Measurements from ENCODE around the gene NCF4. TPM values are rescaled to one million over a fixed set of nuclear protein-coding genes. Genes with fewer than 3 reads are reported as not detected.

Gene NCF4
- total RNA-seq, 1 donor from 2014 or later = not detected

DNA sequence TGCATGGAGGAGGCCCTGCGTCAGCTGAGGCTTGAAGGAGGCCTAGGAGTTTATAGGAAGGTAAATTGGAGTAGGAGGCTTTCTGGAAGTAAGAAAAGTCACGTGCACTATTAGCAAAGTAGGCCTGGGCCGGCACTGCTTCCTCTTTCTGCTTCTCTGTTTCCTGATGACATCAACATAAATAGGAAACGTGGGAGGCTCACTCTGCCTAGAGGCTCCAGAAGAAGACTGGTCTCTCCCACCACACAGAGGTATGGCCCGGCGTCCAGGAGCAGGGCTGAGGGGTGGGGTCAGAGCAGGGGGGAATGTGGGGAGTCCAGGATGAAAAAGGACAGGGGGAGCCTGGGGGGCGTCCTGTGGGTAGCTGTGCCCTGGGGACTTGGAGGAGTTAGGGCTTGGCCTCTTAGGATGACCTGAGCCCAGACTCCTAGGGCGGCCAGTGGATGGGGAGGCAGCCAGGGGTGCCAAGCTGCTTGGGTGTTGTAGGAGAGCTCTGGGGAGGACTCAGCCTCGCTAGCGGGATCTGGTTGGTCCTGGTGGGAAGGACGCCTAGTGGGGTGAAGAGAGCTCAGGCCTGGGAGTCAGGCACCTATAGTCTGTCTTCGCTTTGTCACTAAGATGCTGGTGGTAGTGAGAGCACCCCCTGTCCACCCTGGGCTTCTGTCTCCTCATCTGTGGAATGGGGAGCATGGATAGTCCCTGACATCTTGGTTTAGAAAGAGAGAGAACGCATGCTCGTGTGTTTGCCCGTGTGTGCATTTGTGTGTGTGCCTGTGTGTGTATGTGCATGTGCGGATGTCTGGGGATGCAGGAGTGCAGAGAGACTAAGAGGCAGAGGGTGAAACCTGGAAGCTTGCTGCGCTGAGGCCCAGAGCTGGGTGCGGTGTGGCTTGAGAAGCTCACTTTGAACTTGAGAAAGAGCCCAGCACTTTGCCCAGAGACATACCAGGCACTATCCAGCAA is 52.9 kb downstream of the NCF4 start, which contains the start of gene CSF2RB:
CSF2RB (plus strand) TSS at position 202 of the 963 bp plus-strand sequence. CDS start 8,580 bp downstream, outside the sequence.
- TF ChIP-seq CTCF (IDR thresholded peaks at IDR 0.05; ENCODE audit: insufficient read depth, low read length, poor library complexity, severe bottlenecking) = no peak
- H3K36me3 ChIP-seq (ENCODE audit: control insufficient read depth, insufficient read depth, low read length) = no peaks in the 10 kb centered on the region
- DNase-seq (ENCODE audit: low read depth) = no peak

DNA sequence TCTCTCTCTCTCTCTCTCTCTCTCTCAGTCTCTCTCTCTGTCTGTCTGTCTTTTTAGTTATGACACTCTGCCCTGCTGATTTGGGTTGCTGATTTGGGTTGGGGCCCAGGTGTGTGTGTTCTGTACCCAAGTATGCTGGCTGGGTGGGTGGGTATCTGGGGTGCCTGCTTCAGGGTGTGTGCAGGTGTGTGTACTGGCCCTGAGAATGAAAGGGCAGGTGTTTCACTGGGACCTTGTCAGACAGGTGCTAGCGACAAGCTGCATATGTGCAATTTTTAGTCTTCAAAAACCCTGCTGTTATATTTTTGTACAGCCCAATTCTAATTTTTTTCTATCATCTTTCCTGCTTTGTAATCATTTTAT is 53.6 kb downstream of the NCF4 start:
- no peak for TF ChIP-seq CTCF (IDR thresholded peaks at IDR 0.05; ENCODE audit: insufficient read depth, low read length, poor library complexity, severe bottlenecking)
- Histone ChIP-seq H3K36me3 (ENCODE audit: control insufficient read depth, insufficient read depth, low read length) (no peaks in the 10 kb centered on the region), H3K4me3 (ENCODE audit: low read depth, low read length) (no peak overlapping the region), H3K27me3 (ENCODE audit: control insufficient read depth, insufficient read depth, low read length) (peaks cover 7% of the 10 kb centered on the region)
- DNase-seq (ENCODE audit: low read depth) = no peak

More for the DNA sequence above, 52.9 kb downstream of the NCF4 start, which contains the start of gene CSF2RB:
- Histone ChIP-seq H3K27me3 (ENCODE audit: control insufficient read depth, insufficient read depth, low read length) (peaks cover 5% of the 10 kb centered on the region), H3K4me3 (ENCODE audit: low read depth, low read length) (no peak within 1 kb of the TSS)

DNA sequence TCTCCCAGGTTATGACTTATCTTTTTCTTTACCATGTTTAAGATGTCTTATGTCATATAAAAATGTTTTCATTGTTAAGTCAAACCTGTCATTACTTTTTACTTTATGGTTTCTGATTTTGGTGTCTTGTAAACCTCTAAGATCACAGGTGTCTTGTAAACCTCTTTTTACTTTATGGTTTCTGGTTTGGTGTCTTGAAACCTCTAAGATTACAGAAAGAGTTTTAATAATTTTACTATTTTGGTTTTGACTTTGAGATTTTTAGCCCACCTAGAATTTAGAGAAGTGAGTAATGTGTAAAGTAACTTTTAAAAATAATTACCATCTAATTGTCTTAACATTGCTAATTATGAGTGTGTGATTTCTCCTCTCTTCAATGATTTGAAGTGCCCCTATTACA is 55.2 kb downstream of the NCF4 start:
- Histone ChIP-seq H3K36me3 (ENCODE audit: control insufficient read depth, insufficient read depth, low read length) (no peaks in the 10 kb centered on the region), H3K27me3 (ENCODE audit: control insufficient read depth, insufficient read depth, low read length) (peaks cover 7% of the 10 kb centered on the region), H3K4me3 (ENCODE audit: low read depth, low read length) (no peak overlapping the region)
- TF ChIP-seq CTCF (IDR thresholded peaks at IDR 0.05; ENCODE audit: insufficient read depth, low read length, poor library complexity, severe bottlenecking) = no peak
- no peak for DNase-seq (ENCODE audit: low read depth)

DNA sequence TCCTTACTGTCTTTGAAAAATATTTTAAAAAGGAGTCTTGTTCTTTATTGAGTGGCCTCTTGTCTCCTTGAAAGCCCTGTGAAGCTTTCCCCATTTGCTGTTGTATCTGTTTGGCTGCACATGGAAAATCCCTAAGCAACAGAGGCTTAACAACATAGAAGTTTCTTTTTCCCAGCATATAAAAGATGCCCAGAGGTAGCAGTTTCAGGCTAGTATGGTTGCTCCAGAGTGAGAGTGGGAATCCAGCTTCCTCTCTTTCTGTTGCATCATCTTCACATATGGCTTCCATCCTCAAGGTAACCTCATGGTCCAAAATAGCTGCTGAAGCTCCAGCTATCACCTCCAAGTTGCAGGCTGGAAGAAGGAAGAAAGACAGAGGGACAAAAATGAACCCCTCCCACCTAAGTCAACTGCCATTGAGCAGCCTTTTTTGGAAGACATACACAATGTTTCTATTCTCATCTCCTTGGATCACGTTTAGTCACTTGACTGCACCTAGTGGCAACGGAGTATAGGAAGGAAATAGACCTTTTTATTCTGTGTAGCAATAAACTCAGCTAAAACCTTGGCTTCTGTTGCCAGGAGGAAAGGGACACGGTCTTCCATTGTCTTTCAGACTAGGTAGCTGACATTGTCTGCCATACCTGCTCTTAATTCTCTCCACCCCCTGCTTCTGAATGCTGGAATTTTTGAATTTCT is 57.9 kb downstream of the NCF4 start:
- no peaks in the 10 kb centered on the region for H3K36me3 ChIP-seq (ENCODE audit: control insufficient read depth, insufficient read depth, low read length)
- no peak for TF ChIP-seq CTCF (IDR thresholded peaks at IDR 0.05; ENCODE audit: insufficient read depth, low read length, poor library complexity, severe bottlenecking)

DNA sequence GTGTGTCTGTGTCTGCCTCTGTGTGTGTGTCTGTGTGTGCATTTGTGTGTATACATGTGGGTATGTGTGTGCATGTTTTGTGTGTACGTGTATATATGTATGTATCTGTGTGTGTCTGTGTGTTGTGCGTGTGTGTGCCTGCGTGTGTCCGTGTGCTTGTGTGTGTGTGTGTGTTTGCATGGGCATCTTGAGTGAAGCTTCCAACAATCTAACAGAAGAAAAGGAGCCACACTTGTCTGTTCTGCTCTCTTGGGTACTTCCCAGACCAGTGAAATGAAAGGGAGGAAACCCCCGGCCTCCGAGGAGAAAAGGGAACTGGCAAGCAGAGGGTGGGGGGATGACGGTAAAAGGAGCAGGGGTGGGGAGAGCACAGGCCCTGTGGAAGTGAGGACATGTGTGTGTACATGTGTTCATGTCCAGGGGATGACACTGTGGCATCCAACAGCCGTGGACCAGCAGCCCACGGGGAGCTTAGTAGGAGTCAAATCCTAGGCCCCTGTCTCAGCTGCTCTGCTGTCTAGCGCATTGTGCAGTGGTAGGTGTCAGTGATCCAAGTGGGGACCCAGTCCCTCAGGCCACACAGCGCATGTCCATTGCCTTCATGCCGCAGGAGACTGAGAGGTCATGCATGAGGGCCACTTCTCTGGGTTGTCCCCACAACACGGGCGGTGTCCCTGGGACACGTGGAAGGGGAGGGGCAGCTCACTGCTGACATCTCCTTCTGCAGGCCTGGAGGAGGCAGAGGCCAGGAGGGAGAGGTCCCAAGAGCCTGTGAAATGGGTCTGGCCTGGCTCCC is 60.7 kb downstream of the NCF4 start:
- no peak for DNase-seq (ENCODE audit: low read depth)
- TF ChIP-seq CTCF (IDR thresholded peaks at IDR 0.05; ENCODE audit: insufficient read depth, low read length, poor library complexity, severe bottlenecking) = no peak
- Histone ChIP-seq H3K4me3 (ENCODE audit: low read depth, low read length) (no peak overlapping the region), H3K36me3 (ENCODE audit: control insufficient read depth, insufficient read depth, low read length) (no peaks in the 10 kb centered on the region), H3K27me3 (ENCODE audit: control insufficient read depth, insufficient read depth, low read length) (peaks cover 25% of the 10 kb centered on the region)

More for the DNA sequence above, 57.9 kb downstream of the NCF4 start:
- DNase-seq (ENCODE audit: low read depth) = no peak
- H3K27me3 ChIP-seq (ENCODE audit: control insufficient read depth, insufficient read depth, low read length) = peaks cover 28% of the 10 kb centered on the region
- H3K4me3 ChIP-seq (ENCODE audit: low read depth, low read length) = no peak overlapping the region

All from kidney epithelial cell (primary cell).